OCI-LY1 (cell line): Measurements from ENCODE around the gene AKAP8.

Experiments
- H2AFZ ChIP-seq: fragments of 200-600 bp; sonication (generic), shearing (Covaris generic); 2 replicates; pipeline ENCODE4 v1.6.0; 2014; ENCODE audit warnings: antibody characterized with exemption, mild to moderate bottlenecking, low read length
- H3F3A ChIP-seq: fragments of 200-600 bp; sonication (generic), shearing (Covaris generic); 2 replicates; pipeline ENCODE4 v1.6.0; 2014; ENCODE audit warnings: mild to moderate bottlenecking, antibody characterized with exemption, low read length, moderate library complexity; ENCODE audit not compliant: insufficient read depth
- H3K27ac ChIP-seq: fragments of 200-600 bp; sonication (generic); 2 replicates; pipeline ENCODE4 v1.5.1; 2014; ENCODE audit warnings: low read length, mixed run types, mild to moderate bottlenecking, low read depth; ENCODE audit not compliant: poor library complexity, severe bottlenecking
- H3K27me3 ChIP-seq: fragments of 200-600 bp; sonication (generic); 2 replicates; pipeline ENCODE4 v1.6.0; 2014; ENCODE audit warnings: antibody characterized with exemption, mild to moderate bottlenecking, low read length, moderate library complexity; ENCODE audit not compliant: insufficient read depth
- H3K36me3 ChIP-seq: fragments of 200-600 bp; sonication (generic); 2 replicates; pipeline ENCODE4 v1.6.1; 2014; ENCODE audit warnings: mild to moderate bottlenecking, antibody characterized with exemption, low read length, moderate library complexity, mixed read lengths; ENCODE audit not compliant: insufficient read depth
- H3K4me1 ChIP-seq: fragments of 200-600 bp; sonication (generic); 2 replicates; pipeline ENCODE4 v1.5.1; 2014; ENCODE audit warnings: mild to moderate bottlenecking, low read length, moderate library complexity; ENCODE audit not compliant: insufficient read depth, severe bottlenecking
- H3K4me2 ChIP-seq: fragments of 200-600 bp; sonication (generic), shearing (Covaris generic); 2 replicates; pipeline ENCODE4 v1.6.1; 2014; ENCODE audit warnings: low read length
- H3K4me3 ChIP-seq: fragments of 200-600 bp; sonication (generic); 2 replicates; pipeline ENCODE4 v1.5.1; 2014; ENCODE audit warnings: low read length, low read depth, mild to moderate bottlenecking, mixed read lengths; ENCODE audit not compliant: poor library complexity, severe bottlenecking
- H3K79me2 ChIP-seq: fragments of 200-600 bp; shearing (Covaris generic); 2 replicates; pipeline ENCODE4 v1.6.1; 2016; ENCODE audit warnings: mixed run types, low read length, mixed read lengths; ENCODE audit not compliant: insufficient read depth
- H3K9ac ChIP-seq: fragments of 200-600 bp; sonication (generic), shearing (Covaris generic); 2 replicates; pipeline ENCODE4 v1.6.1; 2014; ENCODE audit warnings: mild to moderate bottlenecking, low read length, mixed read lengths
- H3K9me2 ChIP-seq: fragments of 200-600 bp; sonication (generic), shearing (Covaris generic); 2 replicates; pipeline ENCODE4 v1.6.1; 2014; ENCODE audit warnings: low read depth, mild to moderate bottlenecking, low read length, mixed read lengths
- H3K9me3 ChIP-seq: fragments of 200-600 bp; shearing (Covaris generic); 2 replicates; pipeline ENCODE4 v1.6.1; 2014; ENCODE audit warnings: low read length, mixed read lengths
- H4K20me1 ChIP-seq: fragments of 200-600 bp; sonication (generic), shearing (Covaris generic); 2 replicates; pipeline ENCODE4 v1.6.0; 2016; ENCODE audit warnings: mild to moderate bottlenecking, low read length; ENCODE audit not compliant: insufficient read depth
- EZH2 ChIP-seq: fragments of 200-600 bp; sonication (generic), shearing (Covaris generic); IDR thresholded peaks from 2 replicates; pipeline ENCODE4 v1.8.0; 2017; ENCODE audit warnings: borderline replicate concordance, mixed run types, mild to moderate bottlenecking, antibody characterized with exemption, low read length, moderate library complexity, mixed read lengths
- TF ChIP-seq, protein P1 (sequence below): fragments of 200-600 bp; sonication (generic), shearing (Covaris generic); IDR thresholded peaks from 2 replicates; pipeline ENCODE4 v1.5.1; 2017; ENCODE audit warnings: mild to moderate bottlenecking, antibody characterized with exemption, low read length, moderate library complexity, mixed read lengths

The AKAP8 gene

DNA sequence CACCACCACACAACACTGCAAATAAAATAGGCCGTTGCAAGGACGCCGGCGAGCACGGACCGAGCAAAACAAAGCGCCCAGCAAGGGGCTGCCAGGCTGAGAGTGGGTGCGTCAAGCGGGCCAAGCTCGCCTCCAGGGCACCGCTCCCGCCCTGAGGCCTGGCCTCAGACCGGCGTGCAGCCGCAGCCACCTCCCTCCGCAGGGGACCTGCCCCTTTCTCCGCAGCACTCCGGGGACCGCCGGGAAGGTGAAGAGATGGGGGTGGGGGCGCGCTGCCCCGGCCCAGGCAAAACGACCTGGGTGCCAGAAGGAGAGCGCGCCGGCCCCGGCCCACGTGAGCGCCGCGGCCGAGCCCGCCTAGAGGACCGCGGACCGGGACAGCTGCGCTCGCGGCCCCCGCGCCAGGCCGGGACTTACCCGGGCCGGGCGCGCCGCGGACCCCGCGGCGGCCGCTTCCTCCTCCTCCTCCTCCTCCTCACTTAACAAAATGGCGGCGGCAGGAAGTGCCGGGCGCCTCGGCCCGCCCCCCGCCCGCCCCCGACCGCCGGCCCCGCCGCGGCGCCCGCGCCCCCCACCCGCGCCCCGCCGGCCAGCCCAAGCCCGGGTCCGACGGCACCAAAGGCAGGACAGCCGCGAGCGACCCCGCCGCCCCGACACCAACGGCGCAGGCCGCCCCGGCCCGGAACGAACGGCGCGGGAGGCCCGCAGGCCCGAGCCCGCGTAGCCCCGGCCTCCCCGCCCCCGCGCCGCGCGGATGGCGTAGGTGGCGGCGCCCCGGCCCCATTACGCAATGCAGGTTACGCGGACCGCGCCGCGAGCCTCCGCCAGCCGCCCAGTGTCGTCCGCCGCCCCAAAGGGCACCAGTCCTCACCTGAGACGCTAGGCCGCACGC lies 47.9 kb downstream of the AKAP8 start:
- peak overlapping the region; percentile 72 for H3K9ac ChIP-seq
- no peaks in the 10 kb centered on the region for H3K27me3 ChIP-seq
- peak overlapping the region; percentile 86 for H3K4me2 ChIP-seq
- 0 out of 2 replicates have a peak, but pooled peaks cover 5% of the 10 kb centered on the region for H3K36me3 ChIP-seq
- H2AFZ ChIP-seq = no peak overlapping the region
- no peak for TF ChIP-seq EZH2
- TF ChIP-seq, protein P1, sequence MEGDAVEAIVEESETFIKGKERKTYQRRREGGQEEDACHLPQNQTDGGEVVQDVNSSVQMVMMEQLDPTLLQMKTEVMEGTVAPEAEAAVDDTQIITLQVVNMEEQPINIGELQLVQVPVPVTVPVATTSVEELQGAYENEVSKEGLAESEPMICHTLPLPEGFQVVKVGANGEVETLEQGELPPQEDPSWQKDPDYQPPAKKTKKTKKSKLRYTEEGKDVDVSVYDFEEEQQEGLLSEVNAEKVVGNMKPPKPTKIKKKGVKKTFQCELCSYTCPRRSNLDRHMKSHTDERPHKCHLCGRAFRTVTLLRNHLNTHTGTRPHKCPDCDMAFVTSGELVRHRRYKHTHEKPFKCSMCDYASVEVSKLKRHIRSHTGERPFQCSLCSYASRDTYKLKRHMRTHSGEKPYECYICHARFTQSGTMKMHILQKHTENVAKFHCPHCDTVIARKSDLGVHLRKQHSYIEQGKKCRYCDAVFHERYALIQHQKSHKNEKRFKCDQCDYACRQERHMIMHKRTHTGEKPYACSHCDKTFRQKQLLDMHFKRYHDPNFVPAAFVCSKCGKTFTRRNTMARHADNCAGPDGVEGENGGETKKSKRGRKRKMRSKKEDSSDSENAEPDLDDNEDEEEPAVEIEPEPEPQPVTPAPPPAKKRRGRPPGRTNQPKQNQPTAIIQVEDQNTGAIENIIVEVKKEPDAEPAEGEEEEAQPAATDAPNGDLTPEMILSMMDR = no peak
- peak overlapping the region; percentile 76 for H3K4me3 ChIP-seq
- peaks cover 49% of the 10 kb centered on the region for H3K79me2 ChIP-seq
- no peaks in the 10 kb centered on the region for H3K9me2 ChIP-seq
- H3K9me3 ChIP-seq = no peaks in the 10 kb centered on the region
- H3K4me1 ChIP-seq = peaks cover 60% of the 10 kb centered on the region
- no peaks in the 10 kb centered on the region for H4K20me1 ChIP-seq
- H3F3A ChIP-seq = no peaks in the 10 kb centered on the region
- peak overlapping the region; percentile 37 for H3K27ac ChIP-seq

DNA sequence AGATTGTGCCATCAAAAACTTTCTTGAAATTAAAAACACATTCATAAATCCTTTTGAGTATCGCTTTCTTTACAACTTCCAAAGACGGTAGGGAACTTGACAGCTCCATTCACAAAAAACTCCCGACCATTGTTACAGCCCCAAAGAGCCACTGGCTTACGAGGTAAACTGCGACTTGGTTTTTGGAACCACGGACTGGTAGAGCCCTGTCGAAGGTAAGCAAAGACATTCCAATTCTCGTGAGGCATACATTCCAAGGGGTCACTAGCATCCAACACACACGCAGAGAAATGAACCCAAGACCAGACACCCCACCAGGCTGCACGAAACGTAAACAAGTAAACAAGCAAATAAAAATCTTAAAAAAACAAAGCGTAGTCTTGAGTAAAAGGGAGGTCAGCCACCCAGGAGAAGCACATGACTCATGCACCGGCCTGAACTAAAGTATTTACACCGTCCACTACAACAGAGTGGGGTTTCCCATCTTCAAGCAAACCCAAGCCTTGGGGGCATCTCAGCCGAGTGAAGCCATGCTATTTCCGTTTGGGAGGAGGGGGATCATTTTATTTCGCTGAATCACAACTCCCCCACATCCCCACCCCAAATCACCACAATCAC lies 48.7 kb downstream of the AKAP8 start:
- Histone ChIP-seq H2AFZ (no peak overlapping the region), H3K4me3 (peak overlapping the region; percentile 76), H3K4me2 (peak overlapping the region; percentile 86), H3K9me3 (no peaks in the 10 kb centered on the region), H3K9ac (peak overlapping the region; percentile 72), H3K36me3 (0 out of 2 replicates have a peak, but pooled peaks cover 5% of the 10 kb centered on the region), H3K79me2 (peaks cover 56% of the 10 kb centered on the region), H3F3A (no peaks in the 10 kb centered on the region), H3K4me1 (peaks cover 67% of the 10 kb centered on the region), H4K20me1 (no peaks in the 10 kb centered on the region), H3K9me2 (no peaks in the 10 kb centered on the region), H3K27ac (peak overlapping the region; percentile 37), H3K27me3 (no peaks in the 10 kb centered on the region)
- no peak for TF ChIP-seq EZH2
- TF ChIP-seq, protein P1 = no peak

DNA sequence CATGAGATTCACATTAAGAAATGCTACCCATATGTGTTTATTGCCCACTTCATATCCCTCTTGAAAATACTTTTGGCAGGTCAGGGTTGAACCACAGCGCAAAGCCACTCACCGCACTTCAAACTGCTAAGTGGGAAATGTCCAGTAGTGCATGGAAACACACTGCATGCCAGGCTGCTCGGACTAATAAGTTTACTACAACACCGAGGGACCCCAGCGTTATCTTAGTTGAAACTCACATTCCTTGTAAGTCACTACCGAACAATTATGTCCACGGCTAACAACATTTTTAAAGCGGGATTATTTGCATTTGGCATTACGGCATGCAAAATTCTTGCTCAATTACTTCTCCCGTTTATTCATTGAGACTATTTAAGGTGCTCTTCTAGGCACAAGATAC lies 51.3 kb downstream of the AKAP8 start:
- peak overlapping the region; percentile 29 for H3K27ac ChIP-seq
- H3K4me3 ChIP-seq = peak overlapping the region; percentile 27
- TF ChIP-seq, protein P1 = no peak
- TF ChIP-seq EZH2 = no peak
- H3K4me2 ChIP-seq = peak overlapping the region; percentile 54; the same call in 1 of the 2 replicates
- no peaks in the 10 kb centered on the region for H3K36me3 ChIP-seq
- no peak overlapping the region for H3K9ac ChIP-seq
- H3K27me3 ChIP-seq = no peaks in the 10 kb centered on the region
- H3K9me3 ChIP-seq = no peaks in the 10 kb centered on the region
- H3F3A ChIP-seq = no peaks in the 10 kb centered on the region
- H3K4me1 ChIP-seq = peaks cover 80% of the 10 kb centered on the region
- H4K20me1 ChIP-seq = no peaks in the 10 kb centered on the region
- no peak overlapping the region for H2AFZ ChIP-seq
- no peaks in the 10 kb centered on the region for H3K9me2 ChIP-seq
- H3K79me2 ChIP-seq = peaks cover 82% of the 10 kb centered on the region
